ENCODE data around the gene ADCY2.

ADCY2 gene

DNA sequence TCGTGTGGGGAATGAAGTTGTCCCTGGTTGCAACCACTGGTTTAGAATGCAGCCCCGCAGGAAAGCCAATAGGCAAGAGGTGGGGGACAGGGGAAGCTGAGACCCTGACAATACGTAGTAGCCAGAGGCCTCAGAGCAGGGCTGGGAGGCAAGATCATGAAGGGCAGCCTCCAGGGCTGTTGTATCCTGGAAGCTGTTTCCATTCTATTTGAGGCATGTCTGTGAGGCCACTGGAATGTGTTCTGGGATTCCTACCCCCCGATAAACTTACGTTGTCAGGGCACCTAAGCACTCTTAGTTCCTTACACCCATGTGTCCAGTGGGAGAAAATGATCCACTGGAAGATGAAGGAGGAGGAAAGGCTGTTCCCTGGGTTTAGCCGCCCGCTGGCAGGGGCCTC is 277.7 kb downstream of the ADCY2 start:
- no peak for DNase-seq

DNA sequence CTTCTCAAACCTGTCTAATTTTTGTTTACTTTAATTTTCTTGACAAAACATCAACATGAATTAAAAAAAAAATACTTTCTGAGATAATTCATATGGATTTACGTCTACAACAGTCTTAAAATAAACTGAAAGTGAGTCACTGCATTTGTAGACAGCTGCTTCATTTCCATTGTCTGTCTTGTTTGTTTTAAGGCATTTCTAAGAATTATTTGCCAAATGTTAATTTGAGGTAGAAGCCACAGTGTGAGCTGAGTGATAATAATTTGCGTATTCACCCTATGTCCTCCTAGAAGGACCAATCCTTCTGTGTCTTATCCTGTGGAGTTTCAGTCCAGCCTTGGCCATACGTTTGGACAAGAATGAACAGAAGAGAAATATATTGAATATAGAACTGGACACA is 280.5 kb downstream of the ADCY2 start:
- no peak for DNase-seq

DNA sequence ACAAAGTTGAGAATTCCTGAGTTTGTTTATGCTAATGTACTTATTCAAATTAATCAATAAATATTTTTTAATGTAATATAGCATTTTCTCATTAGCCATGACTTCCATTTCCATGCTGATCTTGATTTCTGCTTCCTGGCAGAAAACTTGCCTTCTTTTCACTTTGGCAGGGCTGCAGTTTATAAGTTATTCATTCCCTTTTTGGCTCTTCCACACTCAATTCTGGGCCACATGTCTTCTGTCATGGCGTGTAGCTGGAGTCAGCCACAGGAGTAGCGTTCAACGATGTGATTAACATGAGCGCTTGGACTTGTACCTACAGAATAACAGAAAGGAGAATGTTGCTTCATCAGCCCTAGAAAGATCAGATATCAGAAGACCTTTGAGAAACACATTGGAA is 282.1 kb downstream of the ADCY2 start:
- DNase-seq: no peak

DNA sequence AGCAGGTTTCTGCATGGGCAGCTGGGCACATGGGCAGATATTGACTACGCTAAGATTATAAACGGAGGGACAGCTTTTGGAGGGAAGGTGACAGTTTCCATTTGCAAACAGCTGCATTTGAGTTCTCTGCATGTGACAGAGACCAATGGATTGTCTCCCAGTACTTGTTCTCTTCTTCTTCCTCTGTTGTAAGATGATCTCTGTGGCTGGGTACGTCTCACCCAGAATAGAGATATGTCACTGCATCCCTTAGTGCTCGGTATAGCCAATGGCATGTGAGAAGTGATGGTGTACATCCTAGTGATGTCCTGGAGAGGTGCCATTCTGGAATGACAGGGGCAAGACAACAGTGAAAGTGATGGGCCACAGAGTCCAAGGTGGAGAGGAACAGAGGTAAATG is 283.7 kb downstream of the ADCY2 start:
- no peak for DNase-seq

DNA sequence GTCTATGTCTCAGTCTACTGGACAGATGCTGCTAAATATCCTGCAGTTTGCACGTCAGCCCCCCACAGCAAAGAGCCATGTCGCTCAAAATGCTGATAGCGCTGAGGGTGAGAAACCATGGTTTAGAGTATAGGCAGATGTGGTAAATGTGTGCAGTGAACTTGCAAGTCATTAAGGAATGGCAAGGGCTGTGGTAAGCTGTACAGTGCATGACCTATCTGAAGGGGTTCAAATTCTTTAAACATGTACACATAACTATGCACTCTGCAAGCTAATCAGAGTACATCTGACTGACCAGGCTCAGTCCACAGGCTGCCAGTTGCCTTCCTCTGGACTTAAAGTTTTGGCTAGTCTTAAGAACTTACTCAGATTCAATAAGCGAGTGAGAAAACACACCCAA is 284.3 kb downstream of the ADCY2 start:
- no peak for DNase-seq

DNA sequence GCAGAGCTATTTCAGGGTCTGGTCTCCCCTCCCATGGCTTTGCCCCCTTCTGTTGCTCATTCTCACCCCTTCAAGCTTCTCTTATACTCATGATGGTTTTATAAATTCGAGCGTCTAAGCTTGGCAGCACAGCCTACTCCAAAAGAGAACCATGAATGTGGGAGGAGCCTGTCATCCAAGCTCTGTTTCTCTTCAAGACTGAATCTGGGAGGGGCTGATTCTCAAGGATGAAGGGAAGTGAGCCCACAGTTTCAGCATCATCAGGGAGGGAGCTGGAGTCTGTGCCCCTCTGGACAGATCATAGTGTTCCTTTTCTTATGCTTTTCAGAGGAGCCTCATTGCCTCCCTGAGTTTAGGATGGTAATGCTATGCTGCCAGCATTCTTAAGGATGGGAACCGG is 286.4 kb downstream of the ADCY2 start:
- no peak for DNase-seq

DNA sequence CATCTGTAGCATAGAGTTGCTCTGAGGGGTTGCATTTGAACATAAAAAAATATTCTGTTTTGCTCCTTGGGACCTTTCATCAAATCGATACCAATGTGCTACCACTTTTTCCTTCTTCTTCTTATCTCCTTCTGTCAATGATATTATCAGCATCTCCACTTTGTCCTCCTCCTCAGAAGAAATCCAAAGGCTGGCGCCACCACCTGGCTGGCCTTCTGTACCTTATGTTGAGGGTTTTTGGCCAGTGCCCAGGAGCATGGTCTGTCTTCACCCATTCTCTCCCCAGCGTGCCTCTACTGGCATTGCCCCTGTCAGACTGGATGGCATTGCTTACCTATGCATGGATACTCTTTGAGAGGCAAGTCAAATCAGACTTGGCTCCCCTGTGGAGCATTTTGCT is 287.8 kb downstream of the ADCY2 start:
- no peak for DNase-seq

DNA sequence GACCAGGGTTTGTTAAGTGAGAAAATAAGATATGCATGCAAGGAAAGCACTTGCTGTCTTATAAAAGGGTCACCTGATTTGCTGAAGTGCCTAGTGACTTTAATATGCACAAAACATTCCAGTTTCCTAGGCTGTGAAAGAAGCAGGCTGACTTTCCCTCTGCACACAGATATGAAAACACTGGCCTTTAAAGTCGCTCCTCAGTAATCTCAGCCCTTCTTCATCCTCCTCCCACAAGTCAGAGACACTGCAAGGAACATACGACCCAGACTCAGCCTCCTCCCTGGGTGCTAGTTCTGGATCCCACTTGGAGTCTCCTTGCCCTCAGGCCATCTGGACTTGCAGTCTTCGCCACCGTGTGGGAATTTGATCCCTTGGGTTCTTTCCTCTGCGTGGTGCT is 288.9 kb downstream of the ADCY2 start:
- no peak for DNase-seq

DNA sequence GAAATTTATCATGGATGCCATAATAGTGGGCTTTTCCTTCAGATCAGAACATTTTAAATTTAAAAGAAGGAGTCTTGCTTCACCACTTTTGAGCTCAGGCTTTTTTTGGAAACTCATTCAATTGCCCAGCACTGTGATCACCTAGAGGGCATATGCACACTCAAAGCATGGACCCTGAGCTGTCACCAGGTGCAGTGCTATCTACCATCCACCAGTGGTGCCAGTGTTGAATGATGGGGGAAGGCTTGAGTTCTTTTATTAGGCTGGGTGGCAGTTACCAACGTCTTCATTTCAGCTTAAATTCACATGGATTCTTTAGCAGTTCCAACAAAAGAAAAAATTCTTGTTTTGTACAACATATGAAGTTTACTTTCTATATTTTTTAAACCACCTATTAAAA is 290.9 kb downstream of the ADCY2 start:
- DNase-seq: no peak

DNA sequence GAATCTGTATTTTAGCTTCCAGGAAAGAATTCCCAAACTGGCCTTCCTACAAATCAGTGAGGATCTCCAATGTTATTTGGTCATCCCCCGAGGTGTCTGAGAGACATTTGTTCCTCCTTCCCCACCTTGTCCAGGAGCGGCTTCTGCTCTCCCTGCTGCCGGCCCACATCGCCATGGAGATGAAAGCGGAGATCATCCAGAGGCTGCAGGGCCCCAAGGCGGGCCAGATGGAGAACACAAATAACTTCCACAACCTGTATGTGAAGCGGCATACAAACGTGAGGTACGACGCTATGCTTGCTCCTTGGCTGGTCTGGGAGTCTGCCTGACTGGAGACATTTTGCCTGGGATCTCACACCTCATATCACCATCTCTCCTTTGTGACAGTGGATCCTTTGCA is 294.6 kb downstream of the ADCY2 start:
- no peak for DNase-seq

DNA sequence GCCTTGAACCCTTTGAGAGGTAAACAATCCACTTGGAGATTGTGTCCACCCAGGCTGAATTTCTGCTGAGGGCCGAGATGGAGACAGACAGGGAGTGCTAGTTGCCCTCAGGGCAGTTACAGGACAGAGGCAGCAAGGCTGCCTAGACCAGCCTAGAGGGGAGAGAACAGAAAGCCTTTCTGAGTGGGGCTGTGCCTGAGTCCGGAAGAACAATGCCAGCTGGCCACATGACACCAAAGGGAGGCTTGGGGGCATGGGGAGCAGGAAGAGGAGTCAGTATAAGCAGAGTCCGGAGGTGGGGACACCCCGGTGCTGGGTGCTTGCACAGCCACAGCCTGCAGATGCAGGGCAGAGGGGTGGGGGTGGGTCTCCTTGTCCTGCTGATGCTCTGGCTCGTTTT is 309.3 kb downstream of the ADCY2 start:
- no peak for DNase-seq

DNA sequence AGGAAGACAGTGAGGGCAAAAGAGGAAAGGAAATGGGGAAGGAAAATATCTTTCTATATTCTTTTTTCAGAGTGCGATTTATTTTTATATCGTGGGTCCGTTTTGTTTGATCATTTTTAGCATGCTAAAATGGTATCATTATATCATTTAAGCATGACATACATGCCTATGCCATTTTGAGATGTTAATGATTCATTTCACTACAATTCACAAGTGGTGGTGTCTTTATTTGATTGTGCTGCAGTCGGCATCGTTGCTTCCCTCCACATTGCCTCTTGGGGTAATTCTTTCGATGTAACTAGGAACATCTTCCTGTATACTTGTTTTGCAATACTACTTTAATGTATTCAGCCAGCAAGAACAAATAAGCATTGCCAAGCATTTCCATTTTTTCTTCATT is 309.8 kb downstream of the ADCY2 start:
- DNase-seq: no peak

DNA sequence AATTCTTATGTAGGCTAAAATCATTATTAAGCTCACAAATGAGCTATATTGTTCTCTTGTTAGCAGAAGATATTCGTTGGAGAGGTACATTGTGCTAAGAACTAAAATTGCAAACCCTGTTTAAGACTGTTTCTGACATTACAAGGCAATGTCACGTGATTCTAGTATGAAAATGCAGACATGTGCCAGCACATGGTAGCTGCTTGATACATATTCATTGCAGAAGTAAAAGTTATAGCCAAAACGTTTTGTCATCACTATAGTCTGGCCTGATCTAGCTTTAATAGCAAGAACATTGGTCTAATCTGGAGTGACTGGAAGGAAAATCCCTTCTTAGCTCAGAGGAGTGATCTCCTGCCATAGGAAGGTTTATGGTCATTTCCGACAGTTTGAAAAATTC is 310.3 kb downstream of the ADCY2 start:
- no peak for DNase-seq

DNA sequence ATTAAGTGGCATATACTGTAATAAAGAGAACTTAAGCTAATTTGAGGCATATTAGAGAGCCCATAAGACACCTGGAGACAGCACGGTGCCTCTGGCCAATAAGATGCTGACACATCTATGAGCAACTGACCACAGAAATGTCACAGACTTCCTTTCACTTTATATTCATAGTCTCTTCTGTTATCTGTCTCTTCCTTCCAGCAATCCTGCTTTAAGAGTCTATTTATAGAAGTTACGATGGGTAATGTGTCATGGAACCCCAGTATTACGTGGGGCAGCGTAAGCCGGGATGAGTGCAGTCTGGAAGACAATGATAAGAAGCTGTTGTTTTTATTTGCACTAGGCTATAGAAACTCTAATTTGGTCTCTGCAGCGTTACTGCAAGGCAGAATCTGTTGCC is 318.2 kb downstream of the ADCY2 start:
- DNase-seq: no peak

DNA sequence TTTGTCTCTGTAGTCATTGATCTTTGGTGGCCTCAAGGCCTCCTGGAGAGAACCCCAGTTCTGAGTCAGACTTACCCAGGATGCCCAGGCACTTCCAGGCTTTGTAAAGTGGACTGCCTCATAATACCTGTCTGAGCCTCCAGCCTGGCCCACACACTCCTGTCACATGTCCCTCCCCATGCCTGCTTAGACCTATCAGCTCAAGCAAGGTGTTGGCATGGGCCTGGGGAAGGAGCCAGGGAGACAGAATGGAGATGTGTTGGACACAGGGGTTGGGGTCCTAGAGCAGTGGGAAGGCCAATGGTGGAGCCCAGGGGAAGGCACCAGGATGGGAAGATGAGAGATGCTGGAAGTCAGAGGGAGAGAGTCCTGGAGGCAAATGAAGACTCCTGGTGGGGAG is 318.8 kb downstream of the ADCY2 start:
- DNase-seq: no peak

DNA sequence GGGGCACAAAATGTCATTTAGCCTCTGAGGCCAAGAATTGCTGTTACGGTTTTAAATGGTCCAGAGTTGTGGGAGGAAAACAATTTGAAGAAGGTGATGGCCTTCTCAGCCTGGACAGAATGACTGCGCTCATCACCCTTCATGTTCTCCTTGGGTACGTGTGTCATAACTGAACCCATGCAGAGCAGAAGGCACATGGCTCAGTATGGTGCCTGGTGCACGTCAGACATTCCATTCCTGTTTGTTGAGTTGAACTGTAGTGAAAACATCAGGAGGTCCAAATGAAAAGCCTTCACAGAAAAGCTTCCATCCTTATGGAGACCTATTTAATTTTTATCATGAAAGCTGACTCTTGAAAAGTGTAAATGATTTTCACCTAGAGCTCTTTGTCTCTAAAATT is 321.8 kb downstream of the ADCY2 start:
- no peak for DNase-seq

DNA sequence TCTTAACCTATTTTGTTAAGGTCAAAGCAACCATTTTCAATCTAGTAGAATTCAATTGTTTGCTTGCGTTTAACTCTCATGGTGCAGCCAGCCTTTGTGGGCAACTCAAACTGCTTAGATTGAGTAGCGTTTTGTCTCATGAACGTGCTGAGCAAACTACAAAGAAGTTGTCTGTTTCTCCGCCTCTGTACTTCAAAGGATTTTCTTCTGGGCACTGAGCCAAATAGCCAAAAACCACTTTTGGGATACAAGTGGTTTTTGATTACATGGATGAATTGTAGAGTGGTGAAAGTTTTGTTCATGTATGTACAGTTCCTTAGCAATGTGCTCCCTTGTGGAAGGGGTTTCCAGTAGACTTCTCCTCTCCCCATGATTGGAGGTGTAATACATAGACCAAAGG is 332.1 kb downstream of the ADCY2 start:
- no peak for DNase-seq

DNA sequence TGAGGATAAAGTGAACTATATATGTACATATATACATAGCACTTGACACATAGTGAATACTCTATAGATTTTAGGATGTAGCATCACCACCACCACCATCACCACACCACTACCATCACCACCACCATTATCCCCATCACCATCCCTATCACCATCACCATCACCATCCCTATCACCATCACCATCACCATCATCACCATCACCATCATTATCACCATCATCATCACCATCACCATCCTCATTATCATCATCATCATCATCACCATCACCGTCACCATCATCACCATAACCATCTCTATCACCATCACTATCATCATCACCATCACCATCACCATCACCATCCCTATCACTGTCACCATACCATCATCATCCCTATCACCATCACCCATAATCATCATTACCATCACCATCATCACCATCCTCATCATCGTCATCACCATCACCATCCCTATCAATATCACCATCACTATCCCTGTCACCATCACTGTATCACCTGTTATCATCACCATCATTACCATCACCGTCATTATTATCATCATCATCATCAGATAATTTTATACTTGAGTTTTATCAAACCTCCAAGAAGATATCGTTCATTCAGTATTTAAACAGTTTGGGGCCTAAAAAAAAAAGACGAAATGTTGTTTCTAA is 345.6 kb downstream of the ADCY2 start:
- no peak for DNase-seq

DNA sequence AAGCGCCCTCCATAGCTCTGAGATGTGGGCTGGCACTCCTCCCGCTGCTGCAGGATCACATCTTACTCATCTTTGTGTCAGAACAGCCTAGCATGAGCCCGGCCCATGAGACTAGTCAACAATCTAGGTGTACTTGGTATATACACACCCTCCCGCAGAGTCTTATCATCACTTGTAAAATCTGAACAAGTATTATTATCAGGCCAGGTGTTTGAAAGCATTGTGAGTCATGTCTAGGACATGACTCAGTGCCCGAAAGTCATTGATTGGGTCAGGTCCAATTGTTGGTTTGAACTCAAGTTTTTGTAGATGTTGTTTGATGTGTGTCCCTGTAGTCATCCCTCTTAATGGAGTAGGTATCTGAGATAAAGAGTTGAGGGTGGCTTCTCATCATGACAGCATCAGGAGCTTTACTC is 346.3 kb downstream of the ADCY2 start:
- no peak for DNase-seq

DNA sequence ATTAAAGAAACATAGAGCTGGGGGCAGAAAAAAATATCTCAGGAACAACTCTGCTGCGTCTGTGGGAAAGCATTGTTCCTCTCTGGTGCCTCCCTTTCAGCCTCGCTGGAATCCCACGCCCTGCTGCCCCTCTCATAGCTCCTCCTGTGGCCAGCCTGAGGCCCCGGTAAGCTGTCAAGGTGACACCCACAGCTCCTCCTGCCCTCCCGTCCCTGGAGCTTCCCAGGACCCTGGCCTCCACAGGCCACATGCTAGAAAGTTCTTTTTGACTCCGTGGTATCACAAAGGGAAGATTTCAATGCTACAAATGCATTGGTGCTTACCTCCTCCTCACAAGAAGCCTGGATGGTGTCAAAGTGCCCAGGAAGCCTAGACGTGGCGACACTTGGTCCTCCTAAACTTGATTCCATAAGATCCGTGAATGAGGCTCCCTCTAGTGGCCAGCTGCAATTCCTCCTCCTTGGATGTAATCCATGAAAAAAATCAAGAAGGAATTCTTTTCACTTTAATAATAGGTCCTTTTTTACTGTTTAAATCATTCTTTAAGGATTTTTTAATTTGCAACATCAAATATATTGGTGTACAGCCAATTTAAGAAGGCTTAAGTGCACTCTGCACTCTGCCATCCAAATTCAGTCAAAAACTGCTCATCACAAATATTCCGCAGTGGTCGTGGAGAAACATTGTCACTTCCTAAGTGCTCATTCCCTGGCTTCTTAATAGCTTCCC is 350.1 kb downstream of the ADCY2 start:
- DNase-seq: peak; percentile 46

DNA sequence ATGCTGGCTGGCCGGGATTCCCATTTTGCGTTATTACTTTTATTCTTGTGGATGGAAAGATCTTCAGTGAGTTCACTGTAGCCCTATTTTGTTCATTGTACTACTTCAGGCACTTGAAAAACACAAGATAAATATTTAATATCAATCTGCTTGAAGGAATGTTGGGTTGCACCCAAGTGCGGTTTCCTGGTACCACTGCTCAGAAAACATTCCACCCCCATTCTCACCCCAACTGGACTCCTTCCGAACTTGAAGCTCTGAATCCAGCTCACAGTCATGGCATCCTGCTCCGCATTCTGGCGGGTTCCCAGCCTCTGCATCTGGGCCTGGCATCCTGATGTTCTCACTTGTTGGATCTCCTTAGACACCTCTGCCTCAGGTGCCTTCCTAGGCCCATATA is 351.8 kb downstream of the ADCY2 start:
- no peak for DNase-seq

DNA sequence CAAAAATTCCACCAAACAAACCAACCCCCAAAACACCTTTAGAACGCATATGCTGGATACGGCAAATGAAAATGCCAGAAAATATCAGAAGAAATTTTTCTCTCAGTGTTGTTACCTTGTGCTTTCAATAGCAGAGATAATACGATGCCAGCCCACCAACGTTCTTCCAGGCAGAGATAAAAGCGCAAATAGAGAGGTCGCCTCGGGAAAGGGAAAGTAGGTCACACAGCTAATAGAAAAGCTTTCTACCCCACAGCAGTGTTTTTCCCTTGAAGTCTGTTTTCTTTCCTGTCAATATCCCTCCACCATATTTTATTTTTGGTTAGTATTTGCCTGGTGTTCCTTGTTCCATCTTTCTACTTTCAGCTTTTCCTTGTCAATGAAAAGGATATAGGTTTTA is 353.7 kb downstream of the ADCY2 start:
- no peak for DNase-seq

DNA sequence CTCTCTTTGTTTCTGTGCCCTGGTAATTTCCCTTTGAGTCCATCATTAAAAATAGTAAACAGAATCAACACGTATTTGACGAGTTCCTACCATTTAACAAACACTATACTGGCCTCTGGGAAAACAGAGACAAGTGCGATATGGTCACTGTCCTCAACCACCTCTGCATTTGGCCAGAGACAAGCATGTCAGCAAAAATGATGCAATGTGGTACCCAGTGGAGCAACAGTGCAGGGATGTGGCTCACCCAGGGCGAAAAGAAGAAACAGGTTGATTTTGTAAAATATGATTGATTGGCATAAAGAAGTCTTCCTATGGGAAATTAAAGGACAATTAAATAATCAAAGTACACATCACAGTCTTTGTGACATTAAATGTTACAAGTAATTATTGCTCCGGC is 355.9 kb downstream of the ADCY2 start:
- DNase-seq: no peak

DNA sequence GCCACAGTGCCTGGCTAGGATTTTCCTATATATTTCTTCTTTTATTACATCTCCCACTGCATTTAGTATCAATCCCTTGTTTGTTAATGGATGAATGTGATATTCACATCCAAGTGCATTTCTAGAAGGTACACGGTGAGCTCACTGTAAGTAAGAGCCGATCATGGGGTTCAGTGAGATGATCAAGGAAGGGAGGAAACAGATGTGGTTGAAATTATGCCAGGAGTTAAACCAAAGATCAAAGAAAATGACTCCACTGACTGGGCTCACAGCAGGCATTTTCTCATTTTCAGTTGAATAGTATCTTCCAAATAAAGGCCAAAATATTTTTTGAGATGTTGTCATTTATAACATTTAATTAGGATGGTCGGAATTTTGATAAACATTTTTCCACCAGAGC is 357.2 kb downstream of the ADCY2 start:
- DNase-seq: no peak

DNA sequence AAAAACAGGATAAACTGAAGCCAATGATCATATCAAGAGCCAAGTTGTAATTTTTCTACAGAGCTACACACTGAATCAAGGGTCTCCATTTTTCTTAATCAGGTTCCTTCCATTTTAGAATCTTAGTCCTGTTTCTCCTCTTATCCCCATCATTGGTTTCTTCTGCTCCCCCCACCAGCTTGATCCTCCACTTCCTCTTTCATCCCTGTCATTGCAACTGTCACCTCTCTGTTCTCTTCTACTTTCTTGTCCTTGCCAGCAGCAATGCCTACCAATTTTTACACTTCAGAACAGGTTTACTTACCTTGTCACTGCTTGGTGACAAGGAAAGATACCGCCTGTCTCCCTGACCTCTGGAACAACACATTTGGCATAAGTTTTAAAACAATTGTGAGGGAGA is 357.7 kb downstream of the ADCY2 start:
- DNase-seq: no peak

Data from stimulated activated CD4-positive, alpha-beta T cell treated with anti-CD3 and anti-CD28 coated beads, Interleukin-4, amount 100 ng/mL, for 24 hours (primary cell).